Cardiac fibroblast (primary cell): Measurements from ENCODE around the gene KLF6.

Source experiments
- DNase-seq, 2 donors: peaks; one replicate each; pipeline versions ENCODE4 v3.0.0 to v3.0.0-alpha.2; 2010; ENCODE audit warnings: low read depth in 2 of 2
- H3K4me3 ChIP-seq, 2 donors: replicated peaks in 1 of 2; 1 replicate in 1 of 2; 2 replicates in 1 of 2; pipeline ENCODE4 v1.5.1; 2011; ENCODE audit warnings: low read depth in 2 of 2, low read length in 2 of 2, mild to moderate bottlenecking in 2 of 2, moderate library complexity in 1 of 2
- TF ChIP-seq, protein P1 (sequence below): IDR thresholded peaks from one replicate; pipeline ENCODE4 v1.5.1; 2011; ENCODE audit warnings: low read depth, mild to moderate bottlenecking, low read length, inconsistent platforms

Gene KLF6

DNA sequence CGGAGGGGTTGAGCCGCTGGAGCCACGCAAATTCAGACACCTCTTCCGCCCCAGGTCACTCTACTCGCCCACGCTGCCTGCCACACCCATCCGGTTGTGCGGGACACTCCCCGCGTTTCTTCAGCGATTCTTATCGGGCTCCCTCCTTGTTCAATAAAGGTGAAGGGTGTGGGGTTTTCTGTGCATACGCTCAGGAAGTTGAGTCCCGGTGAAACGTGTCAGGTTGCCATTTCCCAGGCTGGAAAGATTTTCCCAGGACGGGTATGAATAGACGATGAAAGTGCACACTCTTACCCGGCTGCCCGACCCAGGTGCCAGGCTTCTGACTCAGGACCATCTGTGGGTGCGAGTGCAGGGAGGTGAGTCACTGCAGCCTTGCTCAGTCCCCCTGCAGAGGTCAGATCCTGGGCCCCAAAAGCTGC lies 22.0 kb downstream of the KLF6 start:
- no peak overlapping the region for H3K4me3 ChIP-seq
- peak in 1 of 2 donors; percentile 65 for DNase-seq
- TF ChIP-seq, protein P1, sequence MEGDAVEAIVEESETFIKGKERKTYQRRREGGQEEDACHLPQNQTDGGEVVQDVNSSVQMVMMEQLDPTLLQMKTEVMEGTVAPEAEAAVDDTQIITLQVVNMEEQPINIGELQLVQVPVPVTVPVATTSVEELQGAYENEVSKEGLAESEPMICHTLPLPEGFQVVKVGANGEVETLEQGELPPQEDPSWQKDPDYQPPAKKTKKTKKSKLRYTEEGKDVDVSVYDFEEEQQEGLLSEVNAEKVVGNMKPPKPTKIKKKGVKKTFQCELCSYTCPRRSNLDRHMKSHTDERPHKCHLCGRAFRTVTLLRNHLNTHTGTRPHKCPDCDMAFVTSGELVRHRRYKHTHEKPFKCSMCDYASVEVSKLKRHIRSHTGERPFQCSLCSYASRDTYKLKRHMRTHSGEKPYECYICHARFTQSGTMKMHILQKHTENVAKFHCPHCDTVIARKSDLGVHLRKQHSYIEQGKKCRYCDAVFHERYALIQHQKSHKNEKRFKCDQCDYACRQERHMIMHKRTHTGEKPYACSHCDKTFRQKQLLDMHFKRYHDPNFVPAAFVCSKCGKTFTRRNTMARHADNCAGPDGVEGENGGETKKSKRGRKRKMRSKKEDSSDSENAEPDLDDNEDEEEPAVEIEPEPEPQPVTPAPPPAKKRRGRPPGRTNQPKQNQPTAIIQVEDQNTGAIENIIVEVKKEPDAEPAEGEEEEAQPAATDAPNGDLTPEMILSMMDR = no peak

GRCh38 chr10:3762309-3762708 lies 22.7 kb downstream of the KLF6 start:
- no peak overlapping the region for H3K4me3 ChIP-seq
- DNase-seq = no peak
- TF ChIP-seq, protein P1 = no peak

DNA sequence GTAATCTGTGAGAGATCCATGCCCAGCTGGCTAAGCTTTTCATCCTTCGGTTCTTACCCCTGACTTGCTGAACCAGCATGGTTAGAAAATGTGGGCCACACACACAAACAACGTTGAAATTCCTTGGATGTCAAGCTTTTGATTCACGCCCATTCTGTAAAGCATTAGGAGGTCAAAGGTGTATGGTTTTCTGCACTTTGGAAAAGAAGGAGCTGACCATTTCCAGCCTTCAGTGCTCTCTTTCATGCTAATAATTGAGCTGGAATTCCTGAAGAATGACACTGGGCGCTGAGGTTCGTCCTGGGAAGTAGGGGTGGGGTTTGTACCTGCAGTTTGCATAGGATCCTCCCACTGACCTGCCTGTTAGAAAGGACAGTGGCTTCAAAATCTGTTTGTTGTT lies 23.1 kb downstream of the KLF6 start:
- DNase-seq = no peak
- no peak overlapping the region for H3K4me3 ChIP-seq
- TF ChIP-seq, protein P1 = no peak

GRCh38 chr10:3761021-3761686 lies 23.9 kb downstream of the KLF6 start:
- no peak overlapping the region for H3K4me3 ChIP-seq
- no peak for DNase-seq
- TF ChIP-seq, protein P1 = no peak

GRCh38 chr10:3760083-3760482 lies 24.9 kb downstream of the KLF6 start:
- DNase-seq = no peak
- TF ChIP-seq, protein P1 = no peak
- no peak overlapping the region for H3K4me3 ChIP-seq

GRCh38 chr10:3759397-3759796 lies 25.6 kb downstream of the KLF6 start:
- TF ChIP-seq, protein P1 = no peak
- DNase-seq = no peak
- H3K4me3 ChIP-seq = no peak overlapping the region

- TF ChIP-seq, protein P1 = no peak
- H3K4me3 ChIP-seq = no peak overlapping the region
- no peak for DNase-seq
Observed at GRCh38 chr10:3758491-3758970, 26.5 kb downstream of the KLF6 start.
